HCT116 (cell line): ENCODE data around the gene CEMP1. TPM values are rescaled to one million over a fixed set of nuclear protein-coding genes. Genes with fewer than 3 reads are reported as not detected.

Source experiments
- ATAC-seq: fragments of 200-7000 bp; cut with Tn5 transposase; 2 replicates; pipeline ENCODE4 v1.9.1; 2020; ENCODE audit warnings: mild to moderate bottlenecking, moderate library complexity
- BruUV-seq: library from RNA; stranded (reverse); fragments of 400-500 nt; replicated peaks from 2 replicates; lab custom pipeline; 2021; lab: Mats Ljungman, UMichigan
- CTCF ChIA-PET: fragments of 300-600 bp; sonication (Branson Sonifier 250); formaldehyde crosslinking; loops from one replicate; lab custom pipeline; 2021; ENCODE audit warnings: antibody characterized with exemption; lab: Charles Lee
- POLR2A ChIA-PET: fragments of 300-600, 350-600 bp; sonication (Branson Sonifier 250); formaldehyde crosslinking; loops from one replicate; lab custom pipeline; 2021; ENCODE audit warnings: antibody characterized with exemption; lab: Charles Lee
- RAD21 ChIA-PET, 2 experiments: fragments of 300-600 bp; sonication (Branson Sonifier 250); formaldehyde crosslinking; loops; one replicate each; lab custom pipeline; 2023; ENCODE audit warnings: low total read pairs in 2 of 2; ENCODE audit not compliant: uncharacterized antibody in 2 of 2, unreplicated experiment in 2 of 2, low non-redundant PET in 1 of 2; lab: Charles Lee
- DNase-seq: peaks from one replicate; pipeline ENCODE4 v3.0.0-alpha.2; 2010; ENCODE audit warnings: low read depth, low spot score
- H2AFZ ChIP-seq: fragments of 200-600 bp; shearing (Covaris generic), sonication (generic); 2 replicates; pipeline ENCODE4 v1.6.1; 2017; ENCODE audit warnings: low read depth, mixed run types, mixed read lengths, antibody characterized with exemption, low read length; ENCODE audit not compliant: poor library complexity, severe bottlenecking
- H3K27ac ChIP-seq: 2 replicates; pipeline ENCODE4 v1.5.1; 2012; ENCODE audit warnings: low read depth, low read length
- H3K27me3 ChIP-seq: fragments of 200-600 bp; sonication (generic); 2 replicates; pipeline ENCODE4 v1.6.1; 2016; ENCODE audit warnings: mixed run types, low read length, mixed read lengths; ENCODE audit not compliant: insufficient read depth
- H3K36me3 ChIP-seq, 2 experiments: fragments of 200-500 bp in 1 of 2; fragments of 200-600 bp in 1 of 2; sonication (Bioruptor generic) in 1 of 2; sonication (generic) in 1 of 2; 2 replicates each; pipeline versions ENCODE4 v1.5.1 to v1.6.1; 2014 to 2016; ENCODE audit warnings: low read length in 2 of 2, inconsistent platforms in 1 of 2, mixed read lengths in 1 of 2, mixed run types in 1 of 2; ENCODE audit not compliant: insufficient read depth in 2 of 2, control insufficient read depth in 1 of 2
- H3K4me1 ChIP-seq, 2 experiments: fragments of 200-600 bp in 1 of 2; sonication (generic) in 1 of 2; 2 replicates each; pipeline versions ENCODE4 v1.5.1 to v1.6.1; 2012 to 2017; ENCODE audit warnings: low read length in 2 of 2, inconsistent platforms in 1 of 2, mild to moderate bottlenecking in 1 of 2, mixed read lengths in 1 of 2, mixed run types in 1 of 2, moderate library complexity in 1 of 2; ENCODE audit not compliant: insufficient read depth in 2 of 2, control insufficient read depth in 1 of 2
- H3K4me2 ChIP-seq: fragments of 200-600 bp; sonication (generic); 2 replicates; pipeline ENCODE4 v1.6.1; 2017; ENCODE audit warnings: mixed run types, low read length, mixed read lengths
- H3K4me3 ChIP-seq, 2 experiments: fragments of 200-600 bp in 1 of 2; sonication (generic) in 1 of 2; replicated peaks in 1 of 2; 2 replicates each; pipeline ENCODE4 v1.5.1; 2011 to 2016; ENCODE audit warnings: low read length in 2 of 2, control low read depth in 1 of 2, low read depth in 1 of 2, mild to moderate bottlenecking in 1 of 2, mixed read lengths in 1 of 2, mixed run types in 1 of 2
- H3K79me2 ChIP-seq: fragments of 200-600 bp; sonication (generic); 2 replicates; pipeline ENCODE4 v1.6.1; 2017; ENCODE audit warnings: mild to moderate bottlenecking, mixed run types, low read length, moderate library complexity, mixed read lengths; ENCODE audit not compliant: insufficient read depth
- H3K9ac ChIP-seq: fragments of 200-600 bp; sonication (generic); 2 replicates; pipeline ENCODE4 v1.6.1; 2016; ENCODE audit warnings: low read length, mixed read lengths
- H3K9me2 ChIP-seq: fragments of 200-600 bp; sonication (generic), shearing (Covaris generic); 2 replicates; pipeline ENCODE4 v1.6.1; 2017; ENCODE audit warnings: mixed run types, mild to moderate bottlenecking, moderate library complexity; ENCODE audit not compliant: insufficient read depth
- H3K9me3 ChIP-seq, 2 experiments: fragments of 200-500 bp in 1 of 2; fragments of 200-600 bp in 1 of 2; sonication (Bioruptor generic) in 1 of 2; sonication (generic) in 1 of 2; 2 replicates each; pipeline ENCODE4 v1.6.1; 2014 to 2017; ENCODE audit warnings: low read length in 2 of 2, mixed read lengths in 2 of 2, inconsistent platforms in 1 of 2, low read depth in 1 of 2, mild to moderate bottlenecking in 1 of 2, mixed run types in 1 of 2, moderate library complexity in 1 of 2; ENCODE audit not compliant: control insufficient read depth in 1 of 2, insufficient read depth in 1 of 2
- H4K20me1 ChIP-seq: fragments of 200-600 bp; sonication (generic), shearing (Covaris generic); 2 replicates; pipeline ENCODE4 v1.6.1; 2017; ENCODE audit warnings: mixed run types, mild to moderate bottlenecking, moderate library complexity; ENCODE audit not compliant: insufficient read depth
- CBX3 ChIP-seq: IDR thresholded peaks from 2 replicates; pipeline ENCODE4 v1.6.1; 2012; ENCODE audit warnings: low read depth
- CEBPB ChIP-seq: IDR thresholded peaks from 2 replicates; pipeline ENCODE4 v1.6.1; 2012; ENCODE audit warnings: low read depth
- EGR1 ChIP-seq: IDR thresholded peaks from 2 replicates; pipeline ENCODE4 v1.6.1; 2012; ENCODE audit warnings: low read depth
- ELF1 ChIP-seq: IDR thresholded peaks from 2 replicates; pipeline ENCODE4 v1.6.1; 2012; ENCODE audit warnings: low read depth, borderline replicate concordance
- EZH2 ChIP-seq: fragments of 200-600 bp; sonication (generic); IDR thresholded peaks from 2 replicates; pipeline ENCODE4 v1.6.1; 2017; ENCODE audit warnings: antibody characterized with exemption, mixed run types
- FOSL1 ChIP-seq: IDR thresholded peaks from 2 replicates; pipeline ENCODE4 v1.6.1; 2012; ENCODE audit warnings: low read depth
- JUND ChIP-seq: IDR thresholded peaks from 2 replicates; pipeline ENCODE4 v1.6.1; 2012
- MAX ChIP-seq: IDR thresholded peaks from 2 replicates; pipeline ENCODE4 v1.6.1; 2012
- POLR2A ChIP-seq: IDR thresholded peaks from 2 replicates; pipeline ENCODE4 v1.7.0; 2011; ENCODE audit warnings: borderline replicate concordance; ENCODE audit not compliant: insufficient read depth, insufficient read length; ENCODE audit errors: extremely low read depth
- RAD21 ChIP-seq: IDR thresholded peaks from 2 replicates; pipeline ENCODE4 v1.6.1; 2012; ENCODE audit warnings: low read depth, mild to moderate bottlenecking
- SIN3A ChIP-seq: IDR thresholded peaks from 2 replicates; pipeline ENCODE4 v1.6.1; 2012; ENCODE audit warnings: low read depth
- SP1 ChIP-seq: IDR thresholded peaks from 2 replicates; pipeline ENCODE4 v1.6.1; 2012; ENCODE audit warnings: low read depth
- SRF ChIP-seq: IDR thresholded peaks from 2 replicates; pipeline ENCODE4 v1.6.1; 2012; ENCODE audit warnings: low read depth
- ZNF274 ChIP-seq: fragments of 200-500 bp; sonication (Bioruptor generic); IDR thresholded peaks from 2 replicates; pipeline ENCODE4 v1.6.1; 2014; ENCODE audit warnings: mild to moderate bottlenecking, low read depth, low read length, inconsistent platforms
- intact Hi-C: fragments of 100-400 bp; cut with micrococcal nuclease; formaldehyde crosslinking; loops from 2 replicates; pipeline ENCODE4 v1.10.0; 2022
- total RNA-seq: library from RNA; stranded (reverse); gene quantifications from one replicate; pipeline ENCODE4 v1.2.1, GENCODE V29; 2021; ENCODE audit not compliant: unreplicated experiment
- TF ChIP-seq, protein P1 (sequence below): IDR thresholded peaks from 2 replicates; pipeline ENCODE4 v1.6.1; 2011; ENCODE audit warnings: mild to moderate bottlenecking, low read length, moderate library complexity; ENCODE audit not compliant: insufficient replicate concordance; ENCODE audit errors: extremely low read depth
- TF ChIP-seq, protein P2 (sequence below): IDR thresholded peaks from 2 replicates; pipeline ENCODE4 v1.6.1; 2012
- TF ChIP-seq, protein P3 (sequence below): IDR thresholded peaks from 2 replicates; pipeline ENCODE4 v1.6.1; 2012; ENCODE audit warnings: low read depth

The CEMP1 gene
- total RNA-seq, 1 experiment from 2014 or later: 0.32 TPM

- TF ChIP-seq, protein P1, sequence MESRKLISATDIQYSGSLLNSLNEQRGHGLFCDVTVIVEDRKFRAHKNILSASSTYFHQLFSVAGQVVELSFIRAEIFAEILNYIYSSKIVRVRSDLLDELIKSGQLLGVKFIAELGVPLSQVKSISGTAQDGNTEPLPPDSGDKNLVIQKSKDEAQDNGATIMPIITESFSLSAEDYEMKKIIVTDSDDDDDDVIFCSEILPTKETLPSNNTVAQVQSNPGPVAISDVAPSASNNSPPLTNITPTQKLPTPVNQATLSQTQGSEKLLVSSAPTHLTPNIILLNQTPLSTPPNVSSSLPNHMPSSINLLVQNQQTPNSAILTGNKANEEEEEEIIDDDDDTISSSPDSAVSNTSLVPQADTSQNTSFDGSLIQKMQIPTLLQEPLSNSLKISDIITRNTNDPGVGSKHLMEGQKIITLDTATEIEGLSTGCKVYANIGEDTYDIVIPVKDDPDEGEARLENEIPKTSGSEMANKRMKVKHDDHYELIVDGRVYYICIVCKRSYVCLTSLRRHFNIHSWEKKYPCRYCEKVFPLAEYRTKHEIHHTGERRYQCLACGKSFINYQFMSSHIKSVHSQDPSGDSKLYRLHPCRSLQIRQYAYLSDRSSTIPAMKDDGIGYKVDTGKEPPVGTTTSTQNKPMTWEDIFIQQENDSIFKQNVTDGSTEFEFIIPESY: no peak
- TF ChIP-seq JUND (no peak), ZNF274 (no peak), ELF1 (no peak)
Measured at GRCh38 chr16:2537451-2538379, 6.5 kb upstream of the CEMP1 start, which contains the start of gene PDPK1 (continued).

DNA sequence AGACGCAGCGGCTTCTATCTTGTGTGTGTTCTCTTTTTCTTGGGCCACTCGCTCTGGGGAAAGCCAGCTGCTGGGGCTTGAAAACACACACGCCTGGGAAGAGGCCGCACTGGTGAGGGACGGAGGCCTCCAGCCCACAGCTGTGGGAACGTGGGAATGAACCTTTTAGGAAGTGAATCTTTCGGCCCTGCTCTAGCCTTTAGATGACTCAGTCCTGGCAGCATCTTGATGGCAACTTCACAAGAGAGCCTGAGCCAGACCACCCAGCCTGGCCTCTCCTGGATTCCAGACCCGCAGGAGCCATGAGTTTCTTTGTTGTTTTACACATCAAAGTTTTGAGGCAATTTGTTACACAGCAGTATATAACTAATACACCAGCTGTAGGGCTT lies 4.4 kb upstream of the CEMP1 start:
- Histone ChIP-seq H3K27ac (peak overlapping the region; percentile 89; the same call in 1 of the 2 replicates), H2AFZ (no peak overlapping the region), H3K4me2 (peak overlapping the region; percentile 96; the same call in 1 of the 2 replicates), H3K27me3 (no peaks in the 10 kb centered on the region), H3K9me3 (no peaks in the 10 kb centered on the region), H3K79me2 (peaks cover 15% of the 10 kb centered on the region), H3K9me2 (no peaks in the 10 kb centered on the region), H3K9ac (no peak overlapping the region), H3K4me3 (no peak overlapping the region), H3K4me1 (peaks cover 15 to 47% of the 10 kb centered on the region in 2 experiments), H4K20me1 (no peaks in the 10 kb centered on the region), H3K36me3 (no peaks in the 10 kb centered on the region)
- ChIA-PET RAD21 (no interaction called here), POLR2A (no interaction called here), CTCF (no interaction called here)
- intact Hi-C loops: no loop called here
- no TSS peak for BruUV-seq
- ATAC-seq: no peak
- DNase-seq: no peak
- TF ChIP-seq FOSL1 (no peak), CEBPB (no peak), CBX3 (no peak), EGR1 (no peak), JUND (no peak), SRF (no peak), POLR2A (no peak), MAX (no peak), SIN3A (no peak), EZH2 (no peak), SP1 (no peak), RAD21 (no peak), ZNF274 (no peak)
- TF ChIP-seq, protein P2, sequence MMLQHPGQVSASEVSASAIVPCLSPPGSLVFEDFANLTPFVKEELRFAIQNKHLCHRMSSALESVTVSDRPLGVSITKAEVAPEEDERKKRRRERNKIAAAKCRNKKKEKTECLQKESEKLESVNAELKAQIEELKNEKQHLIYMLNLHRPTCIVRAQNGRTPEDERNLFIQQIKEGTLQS: no peak
- TF ChIP-seq, protein P3, sequence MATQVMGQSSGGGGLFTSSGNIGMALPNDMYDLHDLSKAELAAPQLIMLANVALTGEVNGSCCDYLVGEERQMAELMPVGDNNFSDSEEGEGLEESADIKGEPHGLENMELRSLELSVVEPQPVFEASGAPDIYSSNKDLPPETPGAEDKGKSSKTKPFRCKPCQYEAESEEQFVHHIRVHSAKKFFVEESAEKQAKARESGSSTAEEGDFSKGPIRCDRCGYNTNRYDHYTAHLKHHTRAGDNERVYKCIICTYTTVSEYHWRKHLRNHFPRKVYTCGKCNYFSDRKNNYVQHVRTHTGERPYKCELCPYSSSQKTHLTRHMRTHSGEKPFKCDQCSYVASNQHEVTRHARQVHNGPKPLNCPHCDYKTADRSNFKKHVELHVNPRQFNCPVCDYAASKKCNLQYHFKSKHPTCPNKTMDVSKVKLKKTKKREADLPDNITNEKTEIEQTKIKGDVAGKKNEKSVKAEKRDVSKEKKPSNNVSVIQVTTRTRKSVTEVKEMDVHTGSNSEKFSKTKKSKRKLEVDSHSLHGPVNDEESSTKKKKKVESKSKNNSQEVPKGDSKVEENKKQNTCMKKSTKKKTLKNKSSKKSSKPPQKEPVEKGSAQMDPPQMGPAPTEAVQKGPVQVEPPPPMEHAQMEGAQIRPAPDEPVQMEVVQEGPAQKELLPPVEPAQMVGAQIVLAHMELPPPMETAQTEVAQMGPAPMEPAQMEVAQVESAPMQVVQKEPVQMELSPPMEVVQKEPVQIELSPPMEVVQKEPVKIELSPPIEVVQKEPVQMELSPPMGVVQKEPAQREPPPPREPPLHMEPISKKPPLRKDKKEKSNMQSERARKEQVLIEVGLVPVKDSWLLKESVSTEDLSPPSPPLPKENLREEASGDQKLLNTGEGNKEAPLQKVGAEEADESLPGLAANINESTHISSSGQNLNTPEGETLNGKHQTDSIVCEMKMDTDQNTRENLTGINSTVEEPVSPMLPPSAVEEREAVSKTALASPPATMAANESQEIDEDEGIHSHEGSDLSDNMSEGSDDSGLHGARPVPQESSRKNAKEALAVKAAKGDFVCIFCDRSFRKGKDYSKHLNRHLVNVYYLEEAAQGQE: no peak
- TF ChIP-seq, protein P1: no peak
